Osteoblast (primary cell): ENCODE data around the gene BHLHE40. TPM values are rescaled to one million over a fixed set of nuclear protein-coding genes. Genes with fewer than 3 reads are reported as not detected.
A peak's percentile ranks its signal among the peaks of the same experiment; 100 is the strongest.

Experiments
- DNase-seq: peaks from one replicate; pipeline ENCODE4 v3.0.0; 2011; ENCODE audit warnings: low spot score, mixed read lengths; ENCODE audit not compliant: insufficient read length; ENCODE audit errors: missing footprints
- H2AFZ ChIP-seq: 2 replicates; pipeline ENCODE4 v1.6.0; 2011; ENCODE audit warnings: mild to moderate bottlenecking, low read length
- H3K27ac ChIP-seq: 2 replicates; pipeline ENCODE4 v1.5.1; 2011; ENCODE audit warnings: mild to moderate bottlenecking, low read depth, low read length, moderate library complexity
- H3K27me3 ChIP-seq: 2 replicates; pipeline ENCODE4 v1.6.0; 2012; ENCODE audit warnings: mild to moderate bottlenecking, control low read depth, inconsistent platforms, low read length, moderate library complexity; ENCODE audit not compliant: insufficient read depth
- H3K36me3 ChIP-seq: 2 replicates; pipeline ENCODE4 v1.5.1; 2011; ENCODE audit warnings: mild to moderate bottlenecking, low read length, control low read depth, moderate library complexity; ENCODE audit not compliant: insufficient read depth
- H3K4me1 ChIP-seq: 2 replicates; pipeline ENCODE4 v1.5.1; 2011; ENCODE audit warnings: mild to moderate bottlenecking, low read length, control low read depth, moderate library complexity; ENCODE audit not compliant: insufficient read depth
- H3K4me2 ChIP-seq: 2 replicates; pipeline ENCODE4 v1.6.0; 2011; ENCODE audit warnings: mild to moderate bottlenecking, low read length; ENCODE audit not compliant: insufficient read depth
- H3K4me3 ChIP-seq: fragments of 200-600 bp; sonication (generic); 3 replicates; pipeline ENCODE4 v1.5.1; 2012; ENCODE audit warnings: mild to moderate bottlenecking, low read length, inconsistent platforms; ENCODE audit not compliant: insufficient read depth
- H3K79me2 ChIP-seq: 2 replicates; pipeline ENCODE4 v1.6.0; 2012; ENCODE audit warnings: mild to moderate bottlenecking, low read length, control low read depth, inconsistent platforms; ENCODE audit not compliant: insufficient read depth
- H3K9me3 ChIP-seq: 2 replicates; pipeline ENCODE4 v1.5.1; 2011; ENCODE audit warnings: low read depth, low read length, control low read depth
- H4K20me1 ChIP-seq: 2 replicates; pipeline ENCODE4 v1.6.0; 2012; ENCODE audit warnings: mild to moderate bottlenecking, low read length, control low read depth; ENCODE audit not compliant: insufficient read depth
- total RNA-seq: library from RNA; depleted of rRNA; stranded (reverse); fragments of >200 nt; gene quantifications from 2 replicates; pipeline ENCODE4 v1.2.3, GENCODE V29; 2012
- TF ChIP-seq, protein P1 (sequence below): IDR thresholded peaks from 2 replicates; pipeline ENCODE4 v1.5.1; 2011; ENCODE audit warnings: mild to moderate bottlenecking, low read depth, low read length, moderate library complexity; ENCODE audit errors: extremely low read depth

The BHLHE40 gene
- total RNA-seq, 1 donor: 70.2 TPM

DNA sequence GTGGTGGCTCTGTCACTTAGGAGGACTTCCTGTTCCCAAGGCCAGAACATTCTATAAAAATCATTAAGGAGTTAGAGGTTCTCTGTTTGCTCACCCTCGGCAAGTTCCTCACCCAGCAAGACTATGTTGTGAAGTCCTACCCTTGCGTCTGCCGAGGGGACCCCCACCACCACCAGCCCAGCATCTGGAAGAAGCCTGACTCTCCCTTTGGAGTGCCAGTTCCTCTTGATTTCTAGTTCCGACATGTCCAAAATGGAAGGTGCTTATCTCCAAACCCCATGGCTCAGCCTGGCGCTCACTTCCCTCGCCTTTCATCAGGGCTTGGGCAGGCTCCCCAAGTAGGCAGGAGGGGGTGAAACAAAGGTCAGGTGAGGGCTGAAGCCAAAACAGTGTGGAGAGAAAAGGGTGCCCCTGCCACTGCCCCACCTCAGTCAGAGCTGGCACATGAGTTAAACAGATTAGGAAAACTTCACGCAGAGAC is 41.0 kb downstream of the BHLHE40 start:
- Histone ChIP-seq H2AFZ (no peak overlapping the region), H3K9me3 (no peaks in the 10 kb centered on the region), H3K4me3 (no peak overlapping the region), H3K4me2 (no peak overlapping the region), H3K27me3 (no peaks in the 10 kb centered on the region), H3K27ac (no peak overlapping the region), H3K79me2 (no peaks in the 10 kb centered on the region), H3K36me3 (no peaks in the 10 kb centered on the region), H4K20me1 (no peaks in the 10 kb centered on the region), H3K4me1 (peaks cover 44% of the 10 kb centered on the region)
- TF ChIP-seq, protein P1, sequence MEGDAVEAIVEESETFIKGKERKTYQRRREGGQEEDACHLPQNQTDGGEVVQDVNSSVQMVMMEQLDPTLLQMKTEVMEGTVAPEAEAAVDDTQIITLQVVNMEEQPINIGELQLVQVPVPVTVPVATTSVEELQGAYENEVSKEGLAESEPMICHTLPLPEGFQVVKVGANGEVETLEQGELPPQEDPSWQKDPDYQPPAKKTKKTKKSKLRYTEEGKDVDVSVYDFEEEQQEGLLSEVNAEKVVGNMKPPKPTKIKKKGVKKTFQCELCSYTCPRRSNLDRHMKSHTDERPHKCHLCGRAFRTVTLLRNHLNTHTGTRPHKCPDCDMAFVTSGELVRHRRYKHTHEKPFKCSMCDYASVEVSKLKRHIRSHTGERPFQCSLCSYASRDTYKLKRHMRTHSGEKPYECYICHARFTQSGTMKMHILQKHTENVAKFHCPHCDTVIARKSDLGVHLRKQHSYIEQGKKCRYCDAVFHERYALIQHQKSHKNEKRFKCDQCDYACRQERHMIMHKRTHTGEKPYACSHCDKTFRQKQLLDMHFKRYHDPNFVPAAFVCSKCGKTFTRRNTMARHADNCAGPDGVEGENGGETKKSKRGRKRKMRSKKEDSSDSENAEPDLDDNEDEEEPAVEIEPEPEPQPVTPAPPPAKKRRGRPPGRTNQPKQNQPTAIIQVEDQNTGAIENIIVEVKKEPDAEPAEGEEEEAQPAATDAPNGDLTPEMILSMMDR: no peak
- peak; percentile 34 for DNase-seq

DNA sequence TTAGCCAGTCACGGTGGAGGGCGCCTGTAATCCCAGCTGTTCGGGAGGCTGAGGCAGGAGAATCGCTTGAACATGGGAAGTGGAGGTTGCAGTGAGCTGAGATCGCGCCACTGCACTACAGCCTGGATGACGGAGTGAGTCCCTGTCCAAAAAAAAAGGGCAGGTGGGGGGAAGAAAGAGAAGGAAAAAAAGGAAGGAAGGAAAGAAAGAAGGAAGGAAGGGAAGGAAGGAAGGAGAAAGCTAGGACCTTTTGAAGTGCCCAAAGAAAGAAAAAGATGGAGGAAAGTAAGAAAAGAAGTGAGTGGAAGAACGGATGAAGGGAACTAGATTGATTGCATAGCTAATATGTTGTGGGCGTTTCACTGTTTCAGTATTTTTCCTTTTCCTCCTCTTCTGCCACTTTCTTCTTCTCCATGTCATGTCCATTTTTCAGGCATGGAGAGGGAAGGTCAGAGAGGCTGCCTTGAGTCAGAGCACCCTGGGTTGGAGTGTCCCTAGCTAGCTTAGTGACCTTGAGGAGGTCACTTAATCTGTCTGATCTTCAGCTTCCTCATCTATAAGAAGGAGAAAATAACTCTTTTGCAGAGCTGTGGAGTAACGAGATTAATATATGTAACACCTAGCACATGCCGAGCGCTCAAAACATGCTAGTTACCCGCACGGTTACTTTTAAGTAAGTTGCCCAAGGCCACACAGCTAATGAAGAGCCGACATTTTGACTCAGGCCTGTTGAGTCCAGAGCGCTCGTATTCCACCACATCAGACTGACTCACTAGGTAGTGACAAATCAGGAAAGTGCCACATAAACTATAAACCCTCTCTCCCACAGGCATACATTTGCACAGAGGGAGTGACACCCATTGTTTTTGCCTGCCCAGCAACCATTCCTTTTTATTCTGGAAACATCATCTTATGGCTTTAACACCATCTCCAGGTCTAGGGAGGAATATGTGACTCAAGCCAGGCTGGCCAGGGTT is 42.2 kb downstream of the BHLHE40 start:
- Histone ChIP-seq H3K4me1 (peaks cover 45% of the 10 kb centered on the region), H3K27ac (peak overlapping the region; percentile 98), H3K4me3 (no peak overlapping the region), H3K9me3 (no peaks in the 10 kb centered on the region), H4K20me1 (no peaks in the 10 kb centered on the region), H3K27me3 (no peaks in the 10 kb centered on the region), H3K79me2 (no peaks in the 10 kb centered on the region), H2AFZ (peak overlapping the region; percentile 62), H3K4me2 (no peak overlapping the region), H3K36me3 (no peaks in the 10 kb centered on the region)
- DNase-seq: peak; percentile 92
- TF ChIP-seq, protein P1: no peak

DNA sequence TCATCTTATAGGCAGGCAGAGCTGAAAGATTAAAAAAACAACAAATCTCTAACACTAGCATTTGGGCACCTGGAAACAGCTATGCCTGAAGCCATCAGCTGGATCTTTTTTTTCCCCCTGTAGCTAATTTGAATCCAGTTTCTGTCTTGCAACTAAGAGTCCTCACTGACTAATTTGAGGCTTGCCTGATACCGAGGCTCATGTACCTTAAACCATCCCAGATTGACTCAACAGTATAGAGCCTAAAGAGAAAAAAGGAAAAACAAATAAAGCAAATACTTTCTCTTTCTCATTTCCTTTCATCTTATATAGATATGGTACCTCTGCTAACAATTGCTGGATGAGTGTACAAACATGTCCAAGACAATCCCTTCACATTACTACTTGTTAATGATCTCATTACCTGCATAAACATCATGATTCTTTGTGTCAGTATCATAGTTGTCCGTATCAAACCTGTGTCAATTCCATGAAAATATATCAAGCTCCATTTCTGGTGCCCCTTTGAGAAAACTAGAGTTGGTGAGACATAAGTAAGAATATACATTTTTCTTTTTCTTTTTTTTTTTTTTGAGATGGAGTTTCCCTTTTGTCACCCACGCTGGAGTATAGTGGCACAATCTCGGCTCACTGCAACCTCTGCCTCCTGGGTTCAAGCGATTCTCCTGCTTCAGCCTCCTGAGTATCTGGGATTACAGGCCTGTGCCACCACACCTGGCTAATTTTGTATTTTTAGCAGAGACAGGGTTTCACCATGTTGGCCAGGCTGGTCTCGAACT is 43.1 kb downstream of the BHLHE40 start:
- no peaks in the 10 kb centered on the region for H3K27me3 ChIP-seq
- H3K4me2 ChIP-seq: no peak overlapping the region
- TF ChIP-seq, protein P1: no peak
- H3K36me3 ChIP-seq: no peaks in the 10 kb centered on the region
- H3K4me1 ChIP-seq: peaks cover 43% of the 10 kb centered on the region
- H3K27ac ChIP-seq: peak overlapping the region; percentile 98
- DNase-seq: no peak
- no peaks in the 10 kb centered on the region for H3K79me2 ChIP-seq
- H3K4me3 ChIP-seq: no peak overlapping the region
- no peaks in the 10 kb centered on the region for H3K9me3 ChIP-seq
- no peak overlapping the region for H2AFZ ChIP-seq
- H4K20me1 ChIP-seq: no peaks in the 10 kb centered on the region
